ENCODE results near the gene CLDN9. TPM values are rescaled to one million over a fixed set of nuclear protein-coding genes. Genes with fewer than 3 reads are reported as not detected.

The CLDN9 gene
- total and polyA plus RNA-seq, 9 of the 15 experiments (the other 6 are each of a cell fraction or from before 2014, with no cell fraction given) = 0.12 to 0.44 (median 0.22) TPM; not detected in 4

DNA sequence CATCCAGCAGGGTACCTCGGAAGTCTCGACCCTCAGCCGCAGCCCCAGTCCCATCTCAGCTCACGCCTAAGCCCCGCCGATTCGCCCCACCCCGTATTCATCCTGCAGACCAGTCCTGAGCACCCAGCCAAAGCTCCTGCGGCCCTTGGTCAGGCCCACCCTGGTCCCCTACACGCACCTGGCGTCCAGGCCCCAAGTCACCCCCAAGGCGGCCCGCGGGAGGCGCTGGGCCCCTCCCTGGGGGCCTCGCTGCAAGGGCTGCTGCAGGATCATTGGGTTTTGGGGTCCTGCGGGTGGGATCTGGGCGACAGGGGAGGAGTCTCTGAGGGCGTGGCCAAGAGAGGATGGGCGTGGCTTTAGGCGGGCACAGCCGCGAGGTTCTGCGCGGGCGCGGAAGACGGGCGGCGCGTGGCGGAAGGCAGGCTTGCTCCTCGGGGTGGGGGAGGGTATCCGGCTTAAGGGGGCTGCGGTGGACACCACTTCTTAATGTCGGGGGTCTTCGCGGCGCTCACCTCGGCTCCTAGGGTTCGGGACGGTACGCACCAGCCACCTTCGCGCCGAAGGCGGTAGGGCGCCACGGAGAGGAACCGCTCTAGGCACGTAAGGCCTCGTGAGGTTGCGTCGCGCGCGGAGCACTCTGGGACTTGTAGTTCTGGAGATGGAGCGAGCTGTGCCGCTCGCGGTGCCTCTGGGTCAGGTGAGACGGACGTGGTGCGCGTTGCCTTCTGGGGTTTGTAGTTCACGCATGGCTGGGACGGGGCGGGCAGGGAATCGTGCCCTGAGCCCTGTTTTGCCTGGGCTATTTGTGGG lies 11.2 kb downstream of the CLDN9 start, which contains the start of the genes HCFC1R1 and THOC6 (continued):
- TF ChIP-seq EHMT2 (IDR thresholded peaks at IDR 0.05) (no peak), PHB (CRISPR knock-in tag; IDR thresholded peaks at IDR 0.05) (no peak), CHCHD3 (CRISPR knock-in tag; IDR thresholded peaks at IDR 0.05) (no peak), BHLHE40 (IDR thresholded peaks at IDR 0.05; ENCODE audit: low read length) (peak; percentile 89), CHD2 (IDR thresholded peaks at IDR 0.05; ENCODE audit: low read depth, low read length) (peak; percentile 91), ZNF695 (CRISPR knock-in tag; IDR thresholded peaks at IDR 0.05) (no peak), CHD1 (IDR thresholded peaks at IDR 0.05; ENCODE audit: low read length) (peak; percentile 55), NCOA1 (IDR thresholded peaks at IDR 0.05; ENCODE audit: low read depth) (no peak), ZC3H8 (IDR thresholded peaks at IDR 0.05) (no peak), RUNX1 (IDR thresholded peaks at IDR 0.05; ENCODE audit: low read depth) (no peak), ZFPM2 (CRISPR knock-in tag; IDR thresholded peaks at IDR 0.05) (no peak), CBX2 (IDR thresholded peaks at IDR 0.05; ENCODE audit: insufficient read depth, low read length, poor library complexity, severe bottlenecking) (no peak), POLR2G (IDR thresholded peaks at IDR 0.05; ENCODE audit: low read depth, low read length) (peak; percentile 96), PCBP2 (IDR thresholded peaks at IDR 0.05; ENCODE audit: low read depth, low read length, poor library complexity, severe bottlenecking) (no peak), U2AF1 (optimal IDR thresholded peaks at IDR 0.05; ENCODE audit: low read depth, low read length) (peak; percentile 64), ZNF668 (CRISPR knock-in tag; IDR thresholded peaks at IDR 0.05) (no peak), GTF2F1 (IDR thresholded peaks at IDR 0.05; ENCODE audit: low read depth, low read length) (peak; percentile 51; the same call in 1 of the 2 replicates), ZNF146 (CRISPR knock-in tag; IDR thresholded peaks at IDR 0.05; ENCODE audit: unreplicated experiment) (no peak)
- TF ChIP-seq, protein P1, sequence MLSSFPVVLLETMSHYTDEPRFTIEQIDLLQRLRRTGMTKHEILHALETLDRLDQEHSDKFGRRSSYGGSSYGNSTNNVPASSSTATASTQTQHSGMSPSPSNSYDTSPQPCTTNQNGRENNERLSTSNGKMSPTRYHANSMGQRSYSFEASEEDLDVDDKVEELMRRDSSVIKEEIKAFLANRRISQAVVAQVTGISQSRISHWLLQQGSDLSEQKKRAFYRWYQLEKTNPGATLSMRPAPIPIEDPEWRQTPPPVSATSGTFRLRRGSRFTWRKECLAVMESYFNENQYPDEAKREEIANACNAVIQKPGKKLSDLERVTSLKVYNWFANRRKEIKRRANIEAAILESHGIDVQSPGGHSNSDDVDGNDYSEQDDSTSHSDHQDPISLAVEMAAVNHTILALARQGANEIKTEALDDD (IDR thresholded peaks at IDR 0.05) = no peak
- TF ChIP-seq, protein P2, sequence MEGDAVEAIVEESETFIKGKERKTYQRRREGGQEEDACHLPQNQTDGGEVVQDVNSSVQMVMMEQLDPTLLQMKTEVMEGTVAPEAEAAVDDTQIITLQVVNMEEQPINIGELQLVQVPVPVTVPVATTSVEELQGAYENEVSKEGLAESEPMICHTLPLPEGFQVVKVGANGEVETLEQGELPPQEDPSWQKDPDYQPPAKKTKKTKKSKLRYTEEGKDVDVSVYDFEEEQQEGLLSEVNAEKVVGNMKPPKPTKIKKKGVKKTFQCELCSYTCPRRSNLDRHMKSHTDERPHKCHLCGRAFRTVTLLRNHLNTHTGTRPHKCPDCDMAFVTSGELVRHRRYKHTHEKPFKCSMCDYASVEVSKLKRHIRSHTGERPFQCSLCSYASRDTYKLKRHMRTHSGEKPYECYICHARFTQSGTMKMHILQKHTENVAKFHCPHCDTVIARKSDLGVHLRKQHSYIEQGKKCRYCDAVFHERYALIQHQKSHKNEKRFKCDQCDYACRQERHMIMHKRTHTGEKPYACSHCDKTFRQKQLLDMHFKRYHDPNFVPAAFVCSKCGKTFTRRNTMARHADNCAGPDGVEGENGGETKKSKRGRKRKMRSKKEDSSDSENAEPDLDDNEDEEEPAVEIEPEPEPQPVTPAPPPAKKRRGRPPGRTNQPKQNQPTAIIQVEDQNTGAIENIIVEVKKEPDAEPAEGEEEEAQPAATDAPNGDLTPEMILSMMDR (IDR thresholded peaks at IDR 0.05 in 2 of 3, conservative IDR thresholded peaks at IDR 0.05 in 1 of 3; ENCODE audit: insufficient read depth in 2 of 3, low read depth in 1 of 3, low read length in 3 of 3) = no peak
- TF ChIP-seq, protein P3, sequence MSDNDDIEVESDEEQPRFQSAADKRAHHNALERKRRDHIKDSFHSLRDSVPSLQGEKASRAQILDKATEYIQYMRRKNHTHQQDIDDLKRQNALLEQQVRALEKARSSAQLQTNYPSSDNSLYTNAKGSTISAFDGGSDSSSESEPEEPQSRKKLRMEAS (CRISPR knock-in tag; IDR thresholded peaks at IDR 0.05) = peak; percentile 96
- TF ChIP-seq, protein P4, sequence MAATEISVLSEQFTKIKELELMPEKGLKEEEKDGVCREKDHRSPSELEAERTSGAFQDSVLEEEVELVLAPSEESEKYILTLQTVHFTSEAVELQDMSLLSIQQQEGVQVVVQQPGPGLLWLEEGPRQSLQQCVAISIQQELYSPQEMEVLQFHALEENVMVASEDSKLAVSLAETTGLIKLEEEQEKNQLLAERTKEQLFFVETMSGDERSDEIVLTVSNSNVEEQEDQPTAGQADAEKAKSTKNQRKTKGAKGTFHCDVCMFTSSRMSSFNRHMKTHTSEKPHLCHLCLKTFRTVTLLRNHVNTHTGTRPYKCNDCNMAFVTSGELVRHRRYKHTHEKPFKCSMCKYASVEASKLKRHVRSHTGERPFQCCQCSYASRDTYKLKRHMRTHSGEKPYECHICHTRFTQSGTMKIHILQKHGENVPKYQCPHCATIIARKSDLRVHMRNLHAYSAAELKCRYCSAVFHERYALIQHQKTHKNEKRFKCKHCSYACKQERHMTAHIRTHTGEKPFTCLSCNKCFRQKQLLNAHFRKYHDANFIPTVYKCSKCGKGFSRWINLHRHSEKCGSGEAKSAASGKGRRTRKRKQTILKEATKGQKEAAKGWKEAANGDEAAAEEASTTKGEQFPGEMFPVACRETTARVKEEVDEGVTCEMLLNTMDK (IDR thresholded peaks at IDR 0.05; ENCODE audit: borderline replicate concordance, insufficient read depth, low read depth, low read length, poor library complexity, severe bottlenecking) = peak; percentile 75
- TF ChIP-seq, protein P5, sequence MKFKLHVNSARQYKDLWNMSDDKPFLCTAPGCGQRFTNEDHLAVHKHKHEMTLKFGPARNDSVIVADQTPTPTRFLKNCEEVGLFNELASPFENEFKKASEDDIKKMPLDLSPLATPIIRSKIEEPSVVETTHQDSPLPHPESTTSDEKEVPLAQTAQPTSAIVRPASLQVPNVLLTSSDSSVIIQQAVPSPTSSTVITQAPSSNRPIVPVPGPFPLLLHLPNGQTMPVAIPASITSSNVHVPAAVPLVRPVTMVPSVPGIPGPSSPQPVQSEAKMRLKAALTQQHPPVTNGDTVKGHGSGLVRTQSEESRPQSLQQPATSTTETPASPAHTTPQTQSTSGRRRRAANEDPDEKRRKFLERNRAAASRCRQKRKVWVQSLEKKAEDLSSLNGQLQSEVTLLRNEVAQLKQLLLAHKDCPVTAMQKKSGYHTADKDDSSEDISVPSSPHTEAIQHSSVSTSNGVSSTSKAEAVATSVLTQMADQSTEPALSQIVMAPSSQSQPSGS (CRISPR knock-in tag; IDR thresholded peaks at IDR 0.05) = no peak
